GM12891 (cell line): ENCODE data around the gene TMEM239.

Experiments used
- PAX5 ChIP-seq: IDR thresholded peaks from 2 replicates; pipeline ENCODE4 v1.6.1; 2011; ENCODE audit warnings: low read length, moderate library complexity, mild to moderate bottlenecking; ENCODE audit not compliant: insufficient read depth, severe bottlenecking
- POLR2A ChIP-seq: IDR thresholded peaks from 2 replicates; pipeline ENCODE4 v1.6.1; 2011; ENCODE audit warnings: low read depth, low read length, control low read depth
- POLR2AphosphoS5 ChIP-seq: IDR thresholded peaks from 2 replicates; pipeline ENCODE4 v1.6.1; 2011; ENCODE audit warnings: low read depth, low read length, control low read depth
- SPI1 ChIP-seq: IDR thresholded peaks from 2 replicates; pipeline ENCODE4 v1.6.1; 2011; ENCODE audit warnings: low read depth, low read length, control low read depth
- TAF1 ChIP-seq: IDR thresholded peaks from 2 replicates; pipeline ENCODE4 v1.6.1; 2011; ENCODE audit warnings: low read depth, low read length, control low read depth

GRCh38 chr20:2799688-2800520 is 16.3 kb upstream of the TMEM239 start:
- TF ChIP-seq POLR2AphosphoS5 (no peak), POLR2A (no peak), TAF1 (no peak), PAX5 (no peak), SPI1 (no peak)
